A549 (cell line): ENCODE results near the gene HELZ2. TPM values are rescaled to one million over a fixed set of nuclear protein-coding genes. Genes with fewer than 3 reads are reported as not detected.

Source experiments
- ATAC-seq, 2 experiments: fragments of 200-7000 bp in 1 of 2; fragments of >200 bp in 1 of 2; cut with Nextera tagmentation in 1 of 2; cut with Tn5 transposase in 1 of 2; 3 replicates each; pipeline versions ENCODE4 v1.8.0 to v1.9.1; 2018 to 2020; ENCODE audit warnings: mild to moderate bottlenecking in 1 of 2, moderate library complexity in 1 of 2
- CTCF ChIA-PET: fragments of 300-600 bp; sonication (Branson Sonifier 250); formaldehyde crosslinking; extraction: SDS; loops from one replicate; lab custom pipeline; 2021; ENCODE audit warnings: antibody characterized with exemption, inconsistent platforms; lab: Yijun Ruan, JAX
- POLR2A ChIA-PET: fragments of 350-600 bp; formaldehyde crosslinking; extraction: SDS; loops from one replicate; lab custom pipeline; 2021; ENCODE audit warnings: antibody characterized with exemption, inconsistent platforms; lab: Yijun Ruan, JAX
- DNase-seq, 2 experiments: peaks; one replicate each; pipeline versions ENCODE4 v3.0.0 to v3.0.0-alpha.2; 2011 to 2016; ENCODE audit warnings: low read depth in 1 of 2, low spot score in 1 of 2
- FAIRE-seq: peaks from 2 replicates; lab custom pipeline; 2011; peaks lifted over from hg19 to GRCh38; lab: Jason Lieb, UNC
- H3K27ac ChIP-seq, 2 experiments: fragments of >200 bp; sonication (Bioruptor Twin); formaldehyde crosslinking; 3 replicates each; pipeline ENCODE4 v1.5.1; 2016 to 2017
- H3K4me1 ChIP-seq: fragments of >200 bp; sonication (Bioruptor Twin); formaldehyde crosslinking; 3 replicates; pipeline ENCODE4 v1.6.1; 2016
- H3K4me2 ChIP-seq: fragments of >200 bp; sonication (Bioruptor Twin); formaldehyde crosslinking; 3 replicates; pipeline ENCODE4 v1.6.1; 2016
- H3K4me3 ChIP-seq: fragments of >200 bp; sonication (Bioruptor Twin); formaldehyde crosslinking; 3 replicates; pipeline ENCODE4 v1.5.1; 2016
- H3K9me3 ChIP-seq: fragments of >200 bp; sonication (Bioruptor Twin); formaldehyde crosslinking; 3 replicates; pipeline ENCODE4 v1.6.1; 2016
- ATOH8 ChIP-seq: fragments of 250-450 bp; sonication (Bioruptor Pico); IDR thresholded peaks from 2 replicates; pipeline ENCODE4 v1.5.0; 2020; ENCODE audit warnings: low read depth, mild to moderate bottlenecking, moderate library complexity
- CBX2 ChIP-seq: fragments of 200-600 bp; sonication (generic); IDR thresholded peaks from 2 replicates; pipeline ENCODE4 v1.6.1; 2016; ENCODE audit warnings: low read depth, mild to moderate bottlenecking, borderline replicate concordance
- CBX8 ChIP-seq: fragments of 200-600 bp; sonication (generic); IDR thresholded peaks from 2 replicates; pipeline ENCODE4 v1.6.1; 2016
- CEBPB ChIP-seq, 2 experiments: fragments of >200 bp in 1 of 2; sonication (Bioruptor Twin) in 1 of 2; formaldehyde crosslinking in 1 of 2; IDR thresholded peaks; 2 replicates each; pipeline ENCODE4 v1.6.1; 2012 to 2016
- CTCF ChIP-seq: fragments of >200 bp; sonication (Bioruptor Twin); formaldehyde crosslinking; IDR thresholded peaks from 3 replicates; pipeline ENCODE4 v1.5.1; 2016
- EHMT2 ChIP-seq: fragments of 200-600 bp; sonication (generic); IDR thresholded peaks from 2 replicates; pipeline ENCODE4 v1.6.1; 2016; ENCODE audit warnings: antibody characterized with exemption, low read depth, mild to moderate bottlenecking, moderate library complexity
- EP300 ChIP-seq, 2 experiments: fragments of >200 bp; sonication (Bioruptor Twin); formaldehyde crosslinking; IDR thresholded peaks; 2 replicates in 1 of 2; 3 replicates in 1 of 2; pipeline ENCODE4 v1.6.1; 2016 to 2017
- ESRRA ChIP-seq: fragments of 150-350 bp; IDR thresholded peaks from 2 replicates; pipeline ENCODE4 v1.6.1; 2014; ENCODE audit warnings: mild to moderate bottlenecking, low read length, borderline replicate concordance
- HDAC2 ChIP-seq: fragments of 200-600 bp; sonication (generic); IDR thresholded peaks from 2 replicates; pipeline ENCODE4 v1.6.1; 2016
- HOXB13 ChIP-seq: fragments of 250-450 bp; sonication (Bioruptor Pico); IDR thresholded peaks from 2 replicates; pipeline ENCODE4 v1.5.0; 2020; ENCODE audit warnings: low read depth, mild to moderate bottlenecking, moderate library complexity
- HOXB5 ChIP-seq: fragments of 250-450 bp; sonication (Bioruptor Pico); IDR thresholded peaks from 2 replicates; pipeline ENCODE4 v1.5.0; 2020; ENCODE audit warnings: mild to moderate bottlenecking, moderate library complexity
- JUN ChIP-seq, 2 experiments: fragments of >200 bp; sonication (Bioruptor Twin); formaldehyde crosslinking; IDR thresholded peaks; 2 replicates in 1 of 2; 3 replicates in 1 of 2; pipeline ENCODE4 v1.6.1; 2016 to 2017
- KDM5A ChIP-seq: fragments of 200-600 bp; sonication (generic); IDR thresholded peaks from 2 replicates; pipeline ENCODE4 v1.6.1; 2016; ENCODE audit warnings: antibody characterized with exemption, mild to moderate bottlenecking
- MAX ChIP-seq: IDR thresholded peaks from 2 replicates; pipeline ENCODE4 v1.6.1; 2012
- NR3C1 ChIP-seq: fragments of >200 bp; sonication (Bioruptor Twin); formaldehyde crosslinking; IDR thresholded peaks from 3 replicates; pipeline ENCODE4 v1.6.1; 2017
- PBX3 ChIP-seq: IDR thresholded peaks from 2 replicates; pipeline ENCODE4 v1.6.1; 2012
- PHF8 ChIP-seq: fragments of 200-600 bp; sonication (generic); IDR thresholded peaks from 2 replicates; pipeline ENCODE4 v1.6.1; 2016; ENCODE audit warnings: low read depth, mild to moderate bottlenecking, antibody characterized with exemption, moderate library complexity, borderline replicate concordance
- POLR2A ChIP-seq: IDR thresholded peaks from 2 replicates; pipeline ENCODE4 v1.6.1; 2012; ENCODE audit warnings: mild to moderate bottlenecking, low read length
- RCOR1 ChIP-seq: fragments of 150-350 bp; IDR thresholded peaks from 2 replicates; pipeline ENCODE4 v1.6.1; 2014; ENCODE audit warnings: antibody characterized with exemption, low read length, low read depth
- REST ChIP-seq: fragments of 200-600 bp; sonication (generic); IDR thresholded peaks from 2 replicates; pipeline ENCODE4 v1.6.1; 2016; ENCODE audit warnings: antibody characterized with exemption, mild to moderate bottlenecking, moderate library complexity
- SMC3 ChIP-seq: fragments of >200 bp; sonication (Bioruptor Twin); formaldehyde crosslinking; IDR thresholded peaks from 3 replicates; pipeline ENCODE4 v1.6.1; 2018; ENCODE audit warnings: inconsistent platforms
- TP53 ChIP-seq: fragments of 250-450 bp; sonication (Bioruptor Pico); IDR thresholded peaks from 2 replicates; pipeline ENCODE4 v1.5.0; 2021; ENCODE audit warnings: mild to moderate bottlenecking, moderate library complexity
- USF2 ChIP-seq: fragments of 450-650 bp; IDR thresholded peaks from 2 replicates; pipeline ENCODE4 v1.6.1; 2014; ENCODE audit warnings: antibody characterized with exemption
- ZFP36 ChIP-seq: fragments of 450-650 bp; IDR thresholded peaks from 2 replicates; pipeline ENCODE4 v1.6.1; 2014; ENCODE audit warnings: borderline replicate concordance; ENCODE audit not compliant: partially characterized antibody
- WGBS: methylation state at CpG from one replicate; pipeline ENCODE4 v1.1.6; 2017; ENCODE audit errors: missing lambda C conversion rate; 5-methylcytosine and 5-hydroxymethylcytosine counted together
- polyA plus RNA-seq, 4 experiments: library from polyadenylated mRNA; depleted of rRNA in 3 of 4; stranded (reverse); fragments of >200 nt; fragmentation: RNase III in 1 of 4; extraction: RNeasy Plus Mini Kit Qiagen cat#74134 plus additional on column Dnase treatment in 1 of 4; gene quantifications; 2 replicates in 3 of 4; 3 replicates in 1 of 4; pipeline ENCODE4 v1.2.3, GENCODE V29; 2011 to 2017

Gene HELZ2
- polyA plus RNA-seq, 2 of the 4 experiments (the other 2 are of a cell fraction), result 3.2 to 4.5 TPM

GRCh38 chr20:63587256-63587655 lies 13.2 kb upstream of the HELZ2 start (continued):
- TF ChIP-seq PBX3 (no peak), HOXB5 (CRISPR knock-in tag) (no peak), TP53 (no peak), POLR2A (no peak), JUN (IDR thresholded peaks at IDR 0.05) (no peak), ATOH8 (CRISPR knock-in tag) (no peak), EHMT2 (no peak)
- TF ChIP-seq, all 56 proteins: peak for 0

- TF ChIP-seq ZFP36 (no peak), HOXB13 (no peak), POLR2A (no peak), SMC3 (no peak), CBX8 (no peak), CBX2 (no peak), ESRRA (no peak), CTCF (no peak), PHF8 (no peak), NR3C1 (no peak), RCOR1 (no peak), CEBPB (IDR thresholded peaks at IDR 0.05) (no peak), HDAC2 (no peak)
- no peak for ATAC-seq
- Histone ChIP-seq H3K27ac (no peak overlapping the region), H3K9me3 (no peaks in the 10 kb centered on the region), H3K4me2 (no peak overlapping the region), H3K4me3 (no peak overlapping the region), H3K4me1 (no peaks in the 10 kb centered on the region)
- DNase-seq, result no peak
- POLR2A ChIA-PET, result no interaction called here
- no peak for FAIRE-seq
- WGBS, result 82% methylated on average over 17 of the region's 17 CpGs
- CTCF ChIA-PET, result interaction anchor here (0.5 to 1.3 kb wide), 2 partner anchors 48 to 174 kb away, joined by 3 to 4 read pairs; no protein-coding TSS in a partner anchor
Observed at GRCh38 chr20:63586797-63587196, 12.8 kb upstream of the HELZ2 start.

GRCh38 chr20:63585616-63586565 lies 11.9 kb upstream of the HELZ2 start:
- H3K4me3 ChIP-seq, result no peak overlapping the region
- ChIA-PET POLR2A (no interaction called here), CTCF (interaction anchor here (0.5 to 1.3 kb wide), 3 partner anchors 48 to 295 kb away, joined by 3 to 5 read pairs (median 4); no protein-coding TSS in a partner anchor)
- H3K27ac ChIP-seq, result no peak overlapping the region
- no peaks in the 10 kb centered on the region for H3K9me3 ChIP-seq
- no peak for TF ChIP-seq REST
- TF ChIP-seq KDM5A, result no peak
- TF ChIP-seq HDAC2, result no peak
- TF ChIP-seq HOXB5 (CRISPR knock-in tag), result no peak
- TF ChIP-seq MAX, result no peak
- no peak for TF ChIP-seq USF2
- no peak for TF ChIP-seq EP300 (IDR thresholded peaks at IDR 0.05)
- H3K4me1 ChIP-seq, result no peaks in the 10 kb centered on the region
- no peak for FAIRE-seq
- WGBS, result 72% methylated on average over 22 of the region's 22 CpGs
- DNase-seq, result no peak
- ATAC-seq, result no peak
- H3K4me2 ChIP-seq, result no peak overlapping the region
